NT2/D1 (cell line): Measurements from ENCODE around the gene HK3.

Source experiments
- YY1 ChIP-seq: IDR thresholded peaks from 2 replicates; pipeline ENCODE4 v1.6.1; 2011; ENCODE audit not compliant: insufficient read length, insufficient read depth
- ZNF274 ChIP-seq: IDR thresholded peaks from 2 replicates; pipeline ENCODE4 v1.6.1; 2011; ENCODE audit warnings: mild to moderate bottlenecking, low read depth, low read length

GRCh38 chr5:176837707-176838115 is 61.4 kb downstream of the HK3 start:
- TF ChIP-seq YY1, result no peak
- TF ChIP-seq ZNF274, result no peak
